ENCODE data around the gene TDRKH.
A peak's percentile ranks its signal among the peaks of the same experiment; 100 is the strongest.

GRCh38 chr1:151739590-151740355 lies 50.5 kb downstream of the TDRKH start:
- TF ChIP-seq, protein P1, sequence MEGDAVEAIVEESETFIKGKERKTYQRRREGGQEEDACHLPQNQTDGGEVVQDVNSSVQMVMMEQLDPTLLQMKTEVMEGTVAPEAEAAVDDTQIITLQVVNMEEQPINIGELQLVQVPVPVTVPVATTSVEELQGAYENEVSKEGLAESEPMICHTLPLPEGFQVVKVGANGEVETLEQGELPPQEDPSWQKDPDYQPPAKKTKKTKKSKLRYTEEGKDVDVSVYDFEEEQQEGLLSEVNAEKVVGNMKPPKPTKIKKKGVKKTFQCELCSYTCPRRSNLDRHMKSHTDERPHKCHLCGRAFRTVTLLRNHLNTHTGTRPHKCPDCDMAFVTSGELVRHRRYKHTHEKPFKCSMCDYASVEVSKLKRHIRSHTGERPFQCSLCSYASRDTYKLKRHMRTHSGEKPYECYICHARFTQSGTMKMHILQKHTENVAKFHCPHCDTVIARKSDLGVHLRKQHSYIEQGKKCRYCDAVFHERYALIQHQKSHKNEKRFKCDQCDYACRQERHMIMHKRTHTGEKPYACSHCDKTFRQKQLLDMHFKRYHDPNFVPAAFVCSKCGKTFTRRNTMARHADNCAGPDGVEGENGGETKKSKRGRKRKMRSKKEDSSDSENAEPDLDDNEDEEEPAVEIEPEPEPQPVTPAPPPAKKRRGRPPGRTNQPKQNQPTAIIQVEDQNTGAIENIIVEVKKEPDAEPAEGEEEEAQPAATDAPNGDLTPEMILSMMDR (IDR thresholded peaks at IDR 0.05), result peak in 2 of 7 experiments; percentile 4 to 10
- TF ChIP-seq POLR2A (IDR thresholded peaks at IDR 0.05), result no peak

Data from body of pancreas (tissue), 4 donors.